ENCODE data around the gene NPC1.

DNA sequence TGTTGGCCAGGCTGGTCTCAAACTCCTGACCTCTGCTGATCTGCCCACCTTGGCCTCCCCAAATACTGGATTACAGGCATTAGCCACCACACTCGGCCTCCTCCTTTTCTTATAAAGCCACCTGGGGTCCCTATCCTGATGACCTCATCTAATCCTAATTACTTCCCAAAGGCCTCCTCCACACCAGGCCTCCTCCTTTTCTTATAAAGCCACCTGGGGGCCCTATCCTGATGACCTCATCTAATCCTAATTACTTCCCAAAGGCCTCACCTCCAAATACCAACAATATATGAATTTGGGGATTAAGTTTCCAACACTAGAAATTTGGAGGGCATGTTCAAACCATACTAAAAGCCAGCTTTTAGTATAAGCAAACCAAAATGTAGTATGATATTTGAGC lies 92.7 kb downstream of the NPC1 start:
- TF ChIP-seq, protein P1, sequence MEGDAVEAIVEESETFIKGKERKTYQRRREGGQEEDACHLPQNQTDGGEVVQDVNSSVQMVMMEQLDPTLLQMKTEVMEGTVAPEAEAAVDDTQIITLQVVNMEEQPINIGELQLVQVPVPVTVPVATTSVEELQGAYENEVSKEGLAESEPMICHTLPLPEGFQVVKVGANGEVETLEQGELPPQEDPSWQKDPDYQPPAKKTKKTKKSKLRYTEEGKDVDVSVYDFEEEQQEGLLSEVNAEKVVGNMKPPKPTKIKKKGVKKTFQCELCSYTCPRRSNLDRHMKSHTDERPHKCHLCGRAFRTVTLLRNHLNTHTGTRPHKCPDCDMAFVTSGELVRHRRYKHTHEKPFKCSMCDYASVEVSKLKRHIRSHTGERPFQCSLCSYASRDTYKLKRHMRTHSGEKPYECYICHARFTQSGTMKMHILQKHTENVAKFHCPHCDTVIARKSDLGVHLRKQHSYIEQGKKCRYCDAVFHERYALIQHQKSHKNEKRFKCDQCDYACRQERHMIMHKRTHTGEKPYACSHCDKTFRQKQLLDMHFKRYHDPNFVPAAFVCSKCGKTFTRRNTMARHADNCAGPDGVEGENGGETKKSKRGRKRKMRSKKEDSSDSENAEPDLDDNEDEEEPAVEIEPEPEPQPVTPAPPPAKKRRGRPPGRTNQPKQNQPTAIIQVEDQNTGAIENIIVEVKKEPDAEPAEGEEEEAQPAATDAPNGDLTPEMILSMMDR (IDR thresholded peaks at IDR 0.05; ENCODE audit: low read length) = no peak
- no peak for TF ChIP-seq EZH2 (IDR thresholded peaks at IDR 0.05; ENCODE audit: borderline replicate concordance, low read length)
